Subcutaneous preadipocyte (primary cell): Measurements from ENCODE around the gene SRCIN1. TPM values are rescaled to one million over a fixed set of nuclear protein-coding genes. Genes with fewer than 3 reads are reported as not detected.

Experiments used
- total RNA-seq: library from RNA; depleted of rRNA; stranded (reverse); fragments of >200 nt; gene quantifications from 2 replicates; pipeline ENCODE4 v1.2.3, GENCODE V29; 2012

SRCIN1 gene, protein sequence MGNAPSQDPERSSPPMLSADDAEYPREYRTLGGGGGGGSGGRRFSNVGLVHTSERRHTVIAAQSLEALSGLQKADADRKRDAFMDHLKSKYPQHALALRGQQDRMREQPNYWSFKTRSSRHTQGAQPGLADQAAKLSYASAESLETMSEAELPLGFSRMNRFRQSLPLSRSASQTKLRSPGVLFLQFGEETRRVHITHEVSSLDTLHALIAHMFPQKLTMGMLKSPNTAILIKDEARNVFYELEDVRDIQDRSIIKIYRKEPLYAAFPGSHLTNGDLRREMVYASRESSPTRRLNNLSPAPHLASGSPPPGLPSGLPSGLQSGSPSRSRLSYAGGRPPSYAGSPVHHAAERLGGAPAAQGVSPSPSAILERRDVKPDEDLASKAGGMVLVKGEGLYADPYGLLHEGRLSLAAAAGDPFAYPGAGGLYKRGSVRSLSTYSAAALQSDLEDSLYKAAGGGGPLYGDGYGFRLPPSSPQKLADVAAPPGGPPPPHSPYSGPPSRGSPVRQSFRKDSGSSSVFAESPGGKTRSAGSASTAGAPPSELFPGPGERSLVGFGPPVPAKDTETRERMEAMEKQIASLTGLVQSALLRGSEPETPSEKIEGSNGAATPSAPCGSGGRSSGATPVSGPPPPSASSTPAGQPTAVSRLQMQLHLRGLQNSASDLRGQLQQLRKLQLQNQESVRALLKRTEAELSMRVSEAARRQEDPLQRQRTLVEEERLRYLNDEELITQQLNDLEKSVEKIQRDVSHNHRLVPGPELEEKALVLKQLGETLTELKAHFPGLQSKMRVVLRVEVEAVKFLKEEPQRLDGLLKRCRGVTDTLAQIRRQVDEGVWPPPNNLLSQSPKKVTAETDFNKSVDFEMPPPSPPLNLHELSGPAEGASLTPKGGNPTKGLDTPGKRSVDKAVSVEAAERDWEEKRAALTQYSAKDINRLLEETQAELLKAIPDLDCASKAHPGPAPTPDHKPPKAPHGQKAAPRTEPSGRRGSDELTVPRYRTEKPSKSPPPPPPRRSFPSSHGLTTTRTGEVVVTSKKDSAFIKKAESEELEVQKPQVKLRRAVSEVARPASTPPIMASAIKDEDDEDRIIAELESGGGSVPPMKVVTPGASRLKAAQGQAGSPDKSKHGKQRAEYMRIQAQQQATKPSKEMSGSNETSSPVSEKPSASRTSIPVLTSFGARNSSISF
- total RNA-seq: under 0.01 TPM in 1 of 2 replicates, not detected in the other

DNA sequence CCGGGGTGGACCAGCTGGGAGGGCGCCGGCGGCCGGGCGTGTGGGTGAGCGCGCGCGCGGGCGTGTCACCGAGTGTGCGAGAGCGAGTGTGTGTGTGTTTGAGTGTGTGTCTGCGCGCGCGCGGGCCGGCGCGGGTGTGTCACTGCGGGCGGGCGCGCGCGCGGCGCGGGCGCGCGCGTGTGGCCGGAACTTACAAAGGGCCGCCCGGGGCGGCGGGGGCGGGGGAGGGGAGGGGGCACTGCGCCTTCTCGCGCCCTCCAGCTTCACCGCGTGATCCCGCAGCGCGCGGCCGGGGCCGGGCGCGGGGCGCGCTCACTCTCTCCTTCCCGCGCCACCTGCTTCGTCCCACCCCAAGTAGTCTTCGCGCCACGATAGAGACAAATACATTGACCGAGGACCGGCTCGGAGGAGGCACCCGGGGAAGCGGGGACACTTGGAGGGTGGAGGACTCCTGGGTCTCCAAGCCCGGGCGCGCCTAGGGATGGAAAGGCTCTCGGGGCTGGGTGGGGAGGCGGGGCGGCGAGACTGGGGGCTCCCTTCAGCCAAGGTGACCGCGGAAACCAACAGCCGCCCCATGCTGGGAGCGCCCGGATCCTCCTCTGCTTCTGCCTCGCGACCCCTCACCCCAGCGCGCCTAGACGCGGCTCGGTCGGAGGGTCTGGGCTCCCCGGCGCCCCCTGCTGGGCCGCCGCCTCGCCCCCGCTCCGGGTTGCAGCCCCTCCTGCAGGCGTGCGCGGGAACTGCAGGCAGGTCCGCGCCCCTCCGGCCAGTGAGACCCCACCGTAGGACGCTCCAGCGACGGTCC, at the start of gene SRCIN1:
Gene SRCIN1, minus strand, starts transcription at position 112 of the 805 bp plus-strand sequence. CDS start 247 bp downstream, outside the sequence.

Other genes with a start within 250 kb of the SRCIN1 start
- gene ARHGAP23, start 177.5 kb downstream of the SRCIN1 start, total RNA-seq: 16.9 and 27.8 TPM in 2 replicates
- 2.6 and 3.9 TPM in 2 replicates for gene EPOP, start 69.0 kb upstream of the SRCIN1 start, total RNA-seq
- gene MLLT6, start 99.3 kb upstream of the SRCIN1 start, total RNA-seq: 28.3 and 42.2 TPM in 2 replicates
- 4.4 and 5.5 TPM in 2 replicates for gene CISD3, start 124.4 kb upstream of the SRCIN1 start, total RNA-seq
- 3.1 and 4.4 TPM in 2 replicates for gene PCGF2, start 142.4 kb upstream of the SRCIN1 start, total RNA-seq
- gene PSMB3, start 146.8 kb upstream of the SRCIN1 start, total RNA-seq: 303 and 422 TPM in 2 replicates
- 48.3 and 50.0 TPM in 2 replicates for gene PIP4K2B, start 193.6 kb upstream of the SRCIN1 start, total RNA-seq
- 9.2 and 9.9 TPM in 2 replicates for gene CWC25, start 219.4 kb upstream of the SRCIN1 start, total RNA-seq
- gene RPL23, start 247.8 kb upstream of the SRCIN1 start, total RNA-seq: 1,031 and 1,729 TPM in 2 replicates